Endothelial cell of umbilical vein (primary cell): Measurements from ENCODE around the gene RAD51B. TPM values are rescaled to one million over a fixed set of nuclear protein-coding genes. Genes with fewer than 3 reads are reported as not detected.

Experiments
- BruUV-seq: library from RNA; stranded (reverse); fragments of 400-500 nt; replicated peaks from 2 replicates; lab custom pipeline; 2021; lab: Mats Ljungman, UMichigan
- CTCF ChIA-PET: fragments of 300-600, 350-600 bp; sonication (Branson Sonifier 250); formaldehyde crosslinking; loops from one replicate; lab custom pipeline; 2021; ENCODE audit warnings: antibody characterized with exemption, inconsistent platforms; lab: Charles Lee
- POLR2A ChIA-PET: fragments of 300-600, 350-600 bp; sonication (Branson Sonifier 250); formaldehyde crosslinking; loops from one replicate; lab custom pipeline; 2021; ENCODE audit warnings: antibody characterized with exemption, inconsistent platforms; lab: Charles Lee
- DNase-seq: peaks from one replicate; pipeline ENCODE4 v3.0.0-alpha.2; 2011; ENCODE audit warnings: low read depth, low spot score
- FAIRE-seq: peaks from 2 replicates; lab custom pipeline; 2011; peaks lifted over from hg19 to GRCh38; lab: Jason Lieb, UNC
- H2AFZ ChIP-seq: 2 replicates; pipeline ENCODE4 v1.6.0; 2012; ENCODE audit warnings: low read depth, low read length, control low read depth, inconsistent platforms
- H3K27ac ChIP-seq: 2 replicates; pipeline ENCODE4 v1.5.1; 2011; ENCODE audit warnings: low read depth, mild to moderate bottlenecking, control low read depth, low read length, moderate library complexity; ENCODE audit not compliant: insufficient read depth
- H3K27me3 ChIP-seq, 2 experiments: 2 replicates each; pipeline versions ENCODE4 v1.6.0 to v1.6.1; 2011; ENCODE audit warnings: low read length in 2 of 2, mixed read lengths in 1 of 2; ENCODE audit not compliant: control insufficient read depth in 2 of 2, insufficient read depth in 2 of 2
- H3K36me3 ChIP-seq, 2 experiments: 2 replicates in 1 of 2; 3 replicates in 1 of 2; pipeline ENCODE4 v1.5.1; 2011; ENCODE audit warnings: low read length in 2 of 2, mild to moderate bottlenecking in 1 of 2, moderate library complexity in 1 of 2; ENCODE audit not compliant: control insufficient read depth in 2 of 2, insufficient read depth in 2 of 2; ENCODE audit errors: extremely low read depth in 1 of 2
- H3K4me1 ChIP-seq: 3 replicates; pipeline ENCODE4 v1.5.1; 2011; ENCODE audit warnings: mild to moderate bottlenecking, low read length; ENCODE audit not compliant: control insufficient read depth, insufficient read depth; ENCODE audit errors: extremely low read depth
- H3K4me2 ChIP-seq: 2 replicates; pipeline ENCODE4 v1.6.1; 2011; ENCODE audit warnings: low read length, control low read depth, mixed read lengths; ENCODE audit not compliant: insufficient read depth
- H3K4me3 ChIP-seq, 3 experiments: fragments of 200-600 bp in 1 of 3; sonication (generic), shearing (Covaris generic) in 1 of 3; replicated peaks in 1 of 3; 2 replicates each; pipeline ENCODE4 v1.5.1; 2011 to 2016; ENCODE audit warnings: control low read depth in 3 of 3, low read length in 3 of 3, mild to moderate bottlenecking in 2 of 3, inconsistent platforms in 1 of 3, low read depth in 1 of 3, moderate library complexity in 1 of 3; ENCODE audit not compliant: insufficient read depth in 1 of 3
- H3K79me2 ChIP-seq: 2 replicates; pipeline ENCODE4 v1.6.0; 2012; ENCODE audit warnings: low read length, inconsistent platforms; ENCODE audit not compliant: control insufficient read depth, insufficient read depth
- H3K9ac ChIP-seq: replicated peaks from 2 replicates; pipeline ENCODE3; 2011; ENCODE audit warnings: low read length, control low read depth; ENCODE audit not compliant: insufficient read depth; ENCODE audit errors: extremely low read depth
- H3K9me1 ChIP-seq: replicated peaks from 3 replicates; pipeline ENCODE4 v1.6.0; 2011; ENCODE audit warnings: mild to moderate bottlenecking, low read length; ENCODE audit not compliant: control insufficient read depth, insufficient read depth; ENCODE audit errors: extremely low read depth
- H3K9me3 ChIP-seq: replicated peaks from 2 replicates; pipeline ENCODE4 v1.5.1; 2012; ENCODE audit warnings: low read length, inconsistent platforms; ENCODE audit not compliant: control insufficient read depth, insufficient read depth
- H4K20me1 ChIP-seq: replicated peaks from 2 replicates; pipeline ENCODE3; 2011; ENCODE audit warnings: mild to moderate bottlenecking, low read length; ENCODE audit not compliant: control insufficient read depth, insufficient read depth; ENCODE audit errors: extremely low read depth
- CTCF ChIP-seq, 2 donors: IDR thresholded peaks; 1 replicate in 1 of 2; 2 replicates in 1 of 2; pipeline ENCODE4 v1.5.1; 2011; ENCODE audit warnings: low read length in 2 of 2, mild to moderate bottlenecking in 2 of 2, moderate library complexity in 2 of 2, control low read depth in 1 of 2, inconsistent platforms in 1 of 2, low read depth in 1 of 2; ENCODE audit not compliant: insufficient read depth in 1 of 2; ENCODE audit errors: extremely low read depth in 1 of 2
- EZH2 ChIP-seq: IDR thresholded peaks from 2 replicates; pipeline ENCODE4 v1.6.1; 2012; ENCODE audit warnings: borderline replicate concordance, low read depth, mild to moderate bottlenecking, moderate library complexity, low read length, inconsistent platforms; ENCODE audit not compliant: severe bottlenecking
- FOS ChIP-seq: IDR thresholded peaks from 2 replicates; pipeline ENCODE4 v1.6.1; 2011; ENCODE audit warnings: mild to moderate bottlenecking, low read length, moderate library complexity, borderline replicate concordance; ENCODE audit not compliant: insufficient read depth
- GATA2 ChIP-seq: IDR thresholded peaks from 2 replicates; pipeline ENCODE4 v1.7.0; 2011; ENCODE audit warnings: low read depth, mild to moderate bottlenecking, moderate library complexity, mixed read lengths, low read length; ENCODE audit not compliant: insufficient read length, insufficient read depth
- JUN ChIP-seq: IDR thresholded peaks from 2 replicates; pipeline ENCODE4 v1.6.1; 2011; ENCODE audit warnings: borderline replicate concordance, low read depth; ENCODE audit not compliant: insufficient read length, insufficient read depth
- MAX ChIP-seq: IDR thresholded peaks from 2 replicates; pipeline ENCODE4 v1.6.1; 2011; ENCODE audit not compliant: insufficient read depth, insufficient read length
- MYC ChIP-seq: IDR thresholded peaks from one replicate; pipeline ENCODE4 v1.6.1; 2011; ENCODE audit warnings: mild to moderate bottlenecking, low read depth, low read length
- POLR2A ChIP-seq: IDR thresholded peaks from 2 replicates; pipeline ENCODE4 v1.6.1; 2012; ENCODE audit warnings: low read depth, mild to moderate bottlenecking, control low read depth, low read length
- POLR2AphosphoS5 ChIP-seq: IDR thresholded peaks from 2 replicates; pipeline ENCODE4 v1.6.1; 2012; ENCODE audit warnings: low read depth, mild to moderate bottlenecking, control low read depth, low read length, moderate library complexity; ENCODE audit not compliant: insufficient read depth
- dilution Hi-C: fragments of 300-500 bp; cut with MboI; formaldehyde crosslinking; loops from one replicate; pipeline ENCODE4 v1.15.0; 2019; ENCODE audit warnings: low sequenced_read_pairs; ENCODE audit not compliant: extremely low pct_ligation_motif_present
- intact Hi-C: fragments of 100-400 bp; cut with micrococcal nuclease; formaldehyde crosslinking; loops from one replicate; pipeline ENCODE4 v1.10.0; 2022
- polyA plus RNA-seq, 4 experiments: library from polyadenylated mRNA; depleted of rRNA in 3 of 4; stranded (reverse) in 3 of 4; unstranded in 1 of 4; fragments of >200 nt; gene quantifications; 2 replicates each; pipeline versions ENCODE4 v1.2.1 to v1.2.3, GENCODE V29; 2011 to 2012; ENCODE audit warnings: missing spikeins in 1 of 4
- total RNA-seq: library from RNA; stranded (reverse); gene quantifications from 2 replicates; pipeline ENCODE4 v1.2.3, GENCODE V29; 2021

RAD51B gene
- total and polyA plus RNA-seq, 2 donors (not counting 3 experiments of a cell fraction or from before 2014, with no cell fraction given): 3.9 to 19.0 TPM

- Histone ChIP-seq H3K4me3 (no peak overlapping the region), H3K4me1 (peaks cover 24% of the 10 kb centered on the region), H3K9me3 (no peaks in the 10 kb centered on the region), H2AFZ (peak overlapping the region; percentile 64), H3K36me3 (no peaks in the 10 kb centered on the region), H3K27me3 (no peaks in the 10 kb centered on the region), H3K9ac (peak overlapping the region; percentile 77), H3K9me1 (no peaks in the 10 kb centered on the region), H3K4me2 (peak overlapping the region; percentile 46), H3K79me2 (no peaks in the 10 kb centered on the region), H3K27ac (peak overlapping the region; percentile 82), H4K20me1 (no peaks in the 10 kb centered on the region)
- ChIA-PET CTCF (interaction anchor here (1.3 kb wide), 1 partner anchor 227 kb away, joined by 3 read pairs; no protein-coding TSS in a partner anchor), POLR2A (interaction anchor here (1.7 kb wide), 1 partner anchor 195 kb away, joined by 9 read pairs; the partner anchor contains the start of gene ZFP36L1)
- TF ChIP-seq EZH2 (no peak), POLR2AphosphoS5 (no peak), JUN (no peak), GATA2 (no peak), FOS (no peak), MAX (no peak), CTCF (IDR thresholded peaks at IDR 0.05; ENCODE audit: extremely low read depth in 1 of 2, insufficient read depth in 1 of 2, low read depth in 1 of 2, low read length in 2 of 2) (no peak), MYC (no peak), POLR2A (no peak)
- DNase-seq: peak; percentile 22
- no peak for FAIRE-seq
- dilution Hi-C loops (no loop called here), intact Hi-C loops (loop anchor here (1.0 to 2.0 kb wide), 7 partner anchors 22 to 350 kb away; no protein-coding TSS in a partner anchor)
- BruUV-seq: TSS peak; percentile 86
Measured at GRCh38 chr14:68598089-68598488, 778.5 kb downstream of the RAD51B start.
